Transverse colon (tissue), 4 donors: ENCODE measurements around the gene MAP2K6. TPM values are rescaled to one million over a fixed set of nuclear protein-coding genes. Genes with fewer than 3 reads are reported as not detected.
A peak's percentile ranks its signal among the peaks of the same experiment; 100 is the strongest.

ENCODE experiments used
- DNase-seq: peaks from one replicate; pipeline ENCODE4 v3.0.0-alpha.2; 2019
- H3K27ac ChIP-seq, 4 donors: fragments of 200-600 bp; sonication (generic); 2 replicates each; pipeline ENCODE4 v1.5.1; 2016 to 2018; ENCODE audit warnings: inconsistent platforms in 4 of 4
- H3K27me3 ChIP-seq: fragments of 200-600 bp; sonication (generic); 2 replicates; pipeline ENCODE4 v1.5.1; 2017; ENCODE audit warnings: inconsistent platforms
- H3K36me3 ChIP-seq, 4 donors: fragments of 200-600 bp; sonication (generic); 2 replicates each; pipeline ENCODE4 v1.5.1; 2017 to 2019; ENCODE audit warnings: inconsistent platforms in 4 of 4
- H3K4me1 ChIP-seq, 4 donors: fragments of 200-600 bp; sonication (generic); 2 replicates each; pipeline ENCODE4 v1.5.1; 2017 to 2020; ENCODE audit warnings: inconsistent platforms in 4 of 4
- H3K4me3 ChIP-seq, 4 donors: fragments of 200-600 bp; sonication (generic); 1 replicate in 1 of 4; 2 replicates in 3 of 4; pipeline versions ENCODE4 v1.5.1 to v1.6.1; 2017 to 2019; ENCODE audit warnings: inconsistent platforms in 4 of 4
- H3K9me3 ChIP-seq, 2 donors: fragments of 200-600 bp; sonication (generic); 2 replicates each; pipeline ENCODE4 v1.5.1; 2017 to 2019; ENCODE audit warnings: inconsistent platforms in 2 of 2
- CTCF ChIP-seq, 5 experiments: fragments of 200-600 bp in 3 of 5; fragments of 450-650 bp in 2 of 5; sonication (generic) in 3 of 5; IDR thresholded peaks; 1 replicate in 2 of 5; 2 replicates in 3 of 5; pipeline ENCODE4 v1.5.1; 2016 to 2017; ENCODE audit warnings: antibody characterized with exemption in 5 of 5, inconsistent platforms in 3 of 5, mild to moderate bottlenecking in 2 of 5, moderate library complexity in 1 of 5
- EP300 ChIP-seq: sonication (generic); formaldehyde crosslinking; IDR thresholded peaks from one replicate; pipeline ENCODE4 v1.6.1; 2017; ENCODE audit warnings: antibody characterized with exemption, low read depth
- POLR2A ChIP-seq: fragments of 450-650 bp; IDR thresholded peaks from one replicate; pipeline ENCODE4 v1.6.1; 2016; ENCODE audit warnings: antibody characterized with exemption, mild to moderate bottlenecking, moderate library complexity
- POLR2AphosphoS5 ChIP-seq, 3 donors: sonication (generic); formaldehyde crosslinking; IDR thresholded peaks; one replicate each; pipeline ENCODE4 v1.6.1; 2016; ENCODE audit warnings: antibody characterized with exemption in 3 of 3
- WGBS, 2 donors: methylation state at CpG; one replicate each; pipeline ENCODE4 v1.1.5; 2018; ENCODE audit warnings: low coverage in 1 of 2; 5-methylcytosine and 5-hydroxymethylcytosine counted together
- in situ Hi-C, 4 donors: fragments of 200-750 bp; cut with MboI; loops; one replicate each; pipeline versions ENCODE4 v1.15.0 to v1.15.1; 2017; ENCODE audit warnings: low sequenced_read_pairs in 3 of 4, low pct_ligation_motif_present in 1 of 4, low pct_unique_long_range_greater_than_20kb in 1 of 4
- intact Hi-C: fragments of 100-400 bp; cut with DNase I; formaldehyde crosslinking; loops from one replicate; pipeline ENCODE4 v1.15.1; 2023; ENCODE audit warnings: low total_unique reads
- total RNA-seq, 4 donors: library from RNA; depleted of rRNA; stranded (reverse); fragments of >200 nt; gene quantifications; one replicate each; pipeline ENCODE4 v1.1.0, GENCODE V29; 2016

The MAP2K6 gene
- total RNA-seq, result 10 to 100 TPM; 16.1 to 50.7 (median 45.8) TPM

- no peaks in the 10 kb centered on the region for H3K36me3 ChIP-seq
- no peaks in the 10 kb centered on the region for H3K9me3 ChIP-seq
- peak within 1 kb of the TSS; percentile 55 to 80 (median 73) for H3K27ac ChIP-seq
- no peak for TF ChIP-seq CTCF (IDR thresholded peaks at IDR 0.05)
- TF ChIP-seq POLR2AphosphoS5 (IDR thresholded peaks at IDR 0.05), result peak in 2 of 3 donors; percentile 5 to 26
- WGBS, 2 donors, result 0% methylated on average over 4 to 27 of the region's 27 CpGs
- H3K4me1 ChIP-seq, result peaks cover 9 to 47% (median 25%) of the 10 kb centered on the region in 4 donors
- DNase-seq, result peak; percentile 89
- no peaks in the 10 kb centered on the region for H3K27me3 ChIP-seq
- intact Hi-C loops (loop anchor here (2.0 kb wide), 1 partner anchor 56 kb away; no protein-coding TSS in a partner anchor), in situ Hi-C loops (no loop called here)
- peak within 1 kb of the TSS; percentile 16 to 65 (median 41) for H3K4me3 ChIP-seq
Measured at GRCh38 chr17:69414408-69415274, at the start of gene MAP2K6. Gene MAP2K6 (plus strand): TSS chr17:69414697. CDS start chr17:69414985, 288 bp downstream.

- intact Hi-C loops (no loop called here), in situ Hi-C loops (no loop called here)
- H3K27ac ChIP-seq, result no peak overlapping the region
- DNase-seq, result no peak
- H3K4me3 ChIP-seq, result no peak overlapping the region
- H3K36me3 ChIP-seq, result no peaks in the 10 kb centered on the region
- no peaks in the 10 kb centered on the region for H3K4me1 ChIP-seq
- no peak for TF ChIP-seq EP300
- no peak for TF ChIP-seq CTCF (IDR thresholded peaks at IDR 0.05)
- no peak for TF ChIP-seq POLR2A
- TF ChIP-seq POLR2AphosphoS5 (IDR thresholded peaks at IDR 0.05), result no peak
- WGBS, 2 donors, result 58 to 60% methylated on average over 3 of the region's 3 CpGs
- H3K27me3 ChIP-seq, result no peaks in the 10 kb centered on the region
- no peaks in the 10 kb centered on the region for H3K9me3 ChIP-seq
Measured at GRCh38 chr17:69367298-69367697, 47.2 kb upstream of the MAP2K6 start.

GRCh38 chr17:69373069-69373468, 41.4 kb upstream of the MAP2K6 start:
- no peak for DNase-seq
- Histone ChIP-seq H3K9me3 (no peaks in the 10 kb centered on the region), H3K27ac (no peak overlapping the region), H3K4me3 (no peak overlapping the region), H3K27me3 (no peaks in the 10 kb centered on the region), H3K4me1 (peaks cover 0 to 4% (median 0%) of the 10 kb centered on the region in 4 donors), H3K36me3 (no peaks in the 10 kb centered on the region)
- intact Hi-C loops, result no loop called here
- WGBS, 2 donors, result 52% methylated on average over 2 of the region's 2 CpGs; no CpG with 5 or more reads in 1 of the 2 donors
- TF ChIP-seq POLR2AphosphoS5 (IDR thresholded peaks at IDR 0.05) (no peak), EP300 (no peak), CTCF (IDR thresholded peaks at IDR 0.05) (no peak), POLR2A (no peak)
- in situ Hi-C loops, result no loop called here

GRCh38 chr17:69375229-69375628, 39.3 kb upstream of the MAP2K6 start:
- intact Hi-C loops, result no loop called here
- no peak overlapping the region for H3K27ac ChIP-seq
- in situ Hi-C loops, result loop anchor here in 1 of 4 donors (25.0 kb wide), 1 partner anchor 137 kb away; no protein-coding TSS in a partner anchor
- H3K9me3 ChIP-seq, result no peaks in the 10 kb centered on the region
- H3K4me3 ChIP-seq, result no peak overlapping the region
- peaks cover 0 to 4% (median 0%) of the 10 kb centered on the region in 4 donors for H3K4me1 ChIP-seq
- no peak for TF ChIP-seq CTCF (IDR thresholded peaks at IDR 0.05)
- TF ChIP-seq POLR2AphosphoS5 (IDR thresholded peaks at IDR 0.05), result no peak
- no peak for TF ChIP-seq EP300
- no peak for TF ChIP-seq POLR2A
- H3K27me3 ChIP-seq, result no peaks in the 10 kb centered on the region
- 54 to 60% methylated on average over 1 to 2 of the region's 2 CpGs for WGBS, 2 donors
- H3K36me3 ChIP-seq, result no peaks in the 10 kb centered on the region
- DNase-seq, result no peak
